B cell (primary cell): Measurements from ENCODE around the gene IRF1. TPM values are rescaled to one million over a fixed set of nuclear protein-coding genes. Genes with fewer than 3 reads are reported as not detected.

Experiments
- ATAC-seq: fragments of 200-7000 bp; cut with Tn5 transposase; one replicate; pipeline ENCODE4 v1.10.0; 2021; ENCODE audit warnings: low read depth, mild to moderate bottlenecking, moderate number of reproducible peaks, moderate library complexity
- CTCF ChIA-PET: fragments of 350-600 bp; sonication (Branson Sonifier 250); formaldehyde crosslinking; loops from one replicate; lab custom pipeline; 2021; ENCODE audit warnings: antibody characterized with exemption, inconsistent platforms; lab: Charles Lee
- POLR2A ChIA-PET: fragments of 350-600 bp; sonication (Branson Sonifier 250); formaldehyde crosslinking; loops from one replicate; lab custom pipeline; 2021; ENCODE audit warnings: antibody characterized with exemption; lab: Charles Lee
- DNase-seq: peaks from one replicate; pipeline ENCODE4 v3.0.0; 2013
- H2AFZ ChIP-seq: 2 replicates; pipeline ENCODE4 v1.6.1; 2012; ENCODE audit warnings: mild to moderate bottlenecking, low read depth, low read length; ENCODE audit not compliant: insufficient read depth, poor library complexity, severe bottlenecking
- H3K27ac ChIP-seq, 2 donors: 1 replicate in 1 of 2; 2 replicates in 1 of 2; pipeline ENCODE4 v1.5.1; 2012 to 2013; ENCODE audit warnings: low read length in 2 of 2, mild to moderate bottlenecking in 2 of 2, moderate library complexity in 1 of 2
- H3K27me3 ChIP-seq, 4 experiments: fragments of 200-600 bp in 1 of 4; sonication (generic) in 1 of 4; replicated peaks in 1 of 4; 1 replicate in 2 of 4; 2 replicates in 2 of 4; pipeline versions ENCODE4 v1.6.1 to v1.7.0; 2013 to 2016; ENCODE audit warnings: low read length in 3 of 4, mild to moderate bottlenecking in 2 of 4, mixed read lengths in 1 of 4, moderate library complexity in 1 of 4; ENCODE audit not compliant: insufficient read depth in 4 of 4, control insufficient read depth in 3 of 4; ENCODE audit errors: control extremely low read depth in 1 of 4
- H3K36me3 ChIP-seq, 2 experiments: replicated peaks in 1 of 2; 1 replicate in 1 of 2; 2 replicates in 1 of 2; pipeline versions ENCODE4 v1.6.1 to v1.7.1; 2013; ENCODE audit warnings: low read length in 1 of 2; ENCODE audit not compliant: insufficient read depth in 2 of 2, control insufficient read depth in 1 of 2; ENCODE audit errors: control extremely low read depth in 1 of 2, extremely low read depth in 1 of 2
- H3K4me1 ChIP-seq, 2 donors: fragments of 200-600 bp in 1 of 2; sonication (generic) in 1 of 2; 1 replicate in 1 of 2; 2 replicates in 1 of 2; pipeline versions ENCODE4 v1.5.1 to v1.6.1; 2013 to 2017; ENCODE audit warnings: low read length in 2 of 2; ENCODE audit not compliant: control insufficient read depth in 2 of 2, insufficient read depth in 2 of 2
- H3K4me2 ChIP-seq: replicated peaks from 2 replicates; pipeline ENCODE3; 2012; ENCODE audit warnings: mild to moderate bottlenecking, low read depth, low read length; ENCODE audit not compliant: poor library complexity, severe bottlenecking
- H3K4me3 ChIP-seq, 5 experiments: fragments of 200-600 bp in 1 of 5; sonication (generic) in 1 of 5; 1 replicate in 3 of 5; 2 replicates in 2 of 5; pipeline versions ENCODE4 v1.5.1 to v1.7.0; 2011 to 2016; ENCODE audit warnings: low read length in 4 of 5, mild to moderate bottlenecking in 4 of 5, low read depth in 2 of 5, control low read depth in 1 of 5, moderate library complexity in 1 of 5; ENCODE audit not compliant: insufficient read depth in 1 of 5; ENCODE audit errors: control extremely low read depth in 1 of 5, extremely low read depth in 1 of 5
- H3K79me2 ChIP-seq: fragments of 200-600 bp; sonication (generic); one replicate; pipeline ENCODE4 v1.6.0; 2016; ENCODE audit warnings: low read length; ENCODE audit not compliant: control insufficient read depth, insufficient read depth
- H3K9ac ChIP-seq: fragments of 200-600 bp; sonication (generic); 2 replicates; pipeline ENCODE4 v1.6.1; 2017; ENCODE audit warnings: mild to moderate bottlenecking, low read length, moderate library complexity
- H3K9me3 ChIP-seq, 3 donors: one replicate each; pipeline versions ENCODE4 v1.6.1 to v1.7.1; 2013; ENCODE audit warnings: low read length in 2 of 3; ENCODE audit not compliant: control insufficient read depth in 2 of 3, insufficient read depth in 1 of 3; ENCODE audit errors: control extremely low read depth in 1 of 3
- H4K20me1 ChIP-seq: 2 replicates; pipeline ENCODE4 v1.6.0; 2012; ENCODE audit warnings: mild to moderate bottlenecking, low read length; ENCODE audit not compliant: insufficient read depth, control insufficient read depth, poor library complexity, severe bottlenecking
- H3K27ac Mint-ChIP-seq: one replicate; pipeline ENCODE4 v1.8.0; 2021; ENCODE audit warnings: mixed read lengths
- H3K27me3 Mint-ChIP-seq: one replicate; pipeline ENCODE4 v1.8.0; 2021; ENCODE audit warnings: mixed read lengths
- H3K4me1 Mint-ChIP-seq: one replicate; pipeline ENCODE4 v1.8.0; 2021; ENCODE audit warnings: mixed read lengths
- H3K4me3 Mint-ChIP-seq: one replicate; pipeline ENCODE4 v1.8.0; 2021; ENCODE audit warnings: mixed read lengths
- H3K9me3 Mint-ChIP-seq: one replicate; pipeline ENCODE4 v1.8.0; 2022; ENCODE audit warnings: mixed read lengths; ENCODE audit not compliant: insufficient read depth
- CTCF ChIP-seq: fragments of 200-600 bp; IDR thresholded peaks from one replicate; pipeline ENCODE4 v1.8.0; 2022; ENCODE audit warnings: antibody characterized with exemption, mild to moderate bottlenecking
- EZH2 ChIP-seq: IDR thresholded peaks from 2 replicates; pipeline ENCODE4 v1.6.1; 2012; ENCODE audit warnings: borderline replicate concordance, low read depth, mild to moderate bottlenecking, moderate library complexity, low read length; ENCODE audit not compliant: insufficient read depth, poor library complexity, severe bottlenecking
- WGBS: methylation state at CpG from one replicate; pipeline ENCODE4 v1.1.5; 2013; ENCODE audit warnings: missing lambda C conversion rate; ENCODE audit not compliant: insufficient coverage; 5-methylcytosine and 5-hydroxymethylcytosine counted together
- intact Hi-C: fragments of 100-400 bp; cut with micrococcal nuclease; formaldehyde crosslinking; loops from one replicate; pipeline ENCODE4 v1.10.0; 2022
- polyA plus RNA-seq: library from polyadenylated mRNA; depleted of rRNA; stranded (reverse); fragments of >200 nt; gene quantifications from 2 replicates; pipeline ENCODE4 v1.2.3, GENCODE V29; 2012
- total RNA-seq, 2 donors: library from RNA; stranded (reverse); fragments of 120-200 nt in 1 of 2; gene quantifications; 1 replicate in 1 of 2; 2 replicates in 1 of 2; pipeline versions ENCODE4 v1.2.3 to v1.2.4, GENCODE V29; 2013 to 2022

Gene IRF1
- total and polyA plus RNA-seq, 2 donors (not counting 1 experiment from before 2014, with no cell fraction given): 173 to 306 TPM

- TF ChIP-seq EZH2 (no peak), CTCF (peak; percentile 26)
- Histone ChIP-seq H2AFZ (no peak overlapping the region), H3K27me3 (no peaks in the 10 kb centered on the region), H3K4me3 (peak overlapping the region in 1 of 5 experiments; percentile 6), H3K27ac (peak overlapping the region in 1 of 2 donors; percentile 9), H3K4me2 (peak overlapping the region; percentile 73), H4K20me1 (no peaks in the 10 kb centered on the region), H3K79me2 (peaks cover 61% of the 10 kb centered on the region), H3K9me3 (no peaks in the 10 kb centered on the region), H3K36me3 (peaks cover 0 to 15% of the 10 kb centered on the region in 2 experiments), H3K4me1 (peaks cover 85 to 87% of the 10 kb centered on the region in 2 donors), H3K9ac (no peak overlapping the region)
- no peaks in the 10 kb centered on the region for H3K9me3 Mint-ChIP-seq
- peaks cover 94% of the 10 kb centered on the region for H3K4me1 Mint-ChIP-seq
- WGBS: 66% methylated on average over 6 of the region's 8 CpGs
- intact Hi-C loops: no loop called here
- ATAC-seq (no peak), DNase-seq (peak; percentile 46)
- H3K27me3 Mint-ChIP-seq: no peaks in the 10 kb centered on the region
- CTCF ChIA-PET: interaction anchor here (0.6 to 8.0 kb wide), 12 partner anchors 9 to 74 kb away, joined by 3 to 128 read pairs (median 22); partner anchors contain the start of gene IRF1
- peak overlapping the region; percentile 99 for H3K27ac Mint-ChIP-seq
- POLR2A ChIA-PET: interaction anchor here (1.1 to 7.1 kb wide), 7 partner anchors 13 to 40 kb away, joined by 3 to 77 read pairs (median 5); no protein-coding TSS in a partner anchor
- peak overlapping the region; percentile 51 for H3K4me3 Mint-ChIP-seq
Observed at GRCh38 chr5:132459983-132460838, 30.4 kb downstream of the IRF1 start.
